IMR-90 (cell line): Measurements from ENCODE around the gene RBM23. TPM values are rescaled to one million over a fixed set of nuclear protein-coding genes. Genes with fewer than 3 reads are reported as not detected.
"Not testable (repeated sequence)": the region's sequence is repeated elsewhere in the genome, so short reads cannot be mapped to it uniquely, and the experiment has no call there.

Source experiments
- ATAC-seq: fragments of 200-7000 bp; cut with Tn5 transposase; 2 replicates; pipeline ENCODE4 v1.9.1; 2020; ENCODE audit warnings: low read depth, mild to moderate bottlenecking, moderate library complexity
- BruUV-seq: library from RNA; stranded (reverse); fragments of 400-500 nt; replicated peaks from 2 replicates; lab custom pipeline; 2021; lab: Mats Ljungman, UMichigan
- CTCF ChIA-PET: fragments of 300-600 bp; formaldehyde crosslinking; extraction: SDS; loops from one replicate; lab custom pipeline; 2021; ENCODE audit warnings: antibody characterized with exemption; lab: Yijun Ruan, JAX
- POLR2A ChIA-PET: fragments of 300-600 bp; sonication (Branson Sonifier 250); formaldehyde crosslinking; loops from one replicate; lab custom pipeline; 2022; ENCODE audit warnings: antibody characterized with exemption; ENCODE audit not compliant: unreplicated experiment; lab: Charles Lee
- DNase-seq: peaks from one replicate; pipeline ENCODE4 v3.0.0; 2013
- H2AFZ ChIP-seq: replicated peaks from 2 replicates; pipeline ENCODE3; 2013; ENCODE audit warnings: low read length, mild to moderate bottlenecking; ENCODE audit not compliant: poor library complexity
- H2AK5ac ChIP-seq: 2 replicates; pipeline ENCODE4 v1.6.1; 2013; ENCODE audit warnings: low read depth, low read length, inconsistent platforms
- H2AK9ac ChIP-seq: replicated peaks from 2 replicates; pipeline ENCODE3; 2013; ENCODE audit warnings: mild to moderate bottlenecking, low read depth, low read length, moderate library complexity; ENCODE audit not compliant: poor library complexity
- H2BK120ac ChIP-seq: 2 replicates; pipeline ENCODE4 v1.6.1; 2013; ENCODE audit warnings: low read depth, low read length, inconsistent platforms
- H2BK15ac ChIP-seq: 3 replicates; pipeline ENCODE4 v1.6.1; 2013; ENCODE audit warnings: low read depth, low read length, inconsistent platforms
- H2BK20ac ChIP-seq: 2 replicates; pipeline ENCODE4 v1.6.1; 2013; ENCODE audit warnings: low read depth, mild to moderate bottlenecking, inconsistent platforms, low read length, moderate library complexity
- H2BK5ac ChIP-seq: 2 replicates; pipeline ENCODE4 v1.6.1; 2013; ENCODE audit warnings: mild to moderate bottlenecking, low read depth, low read length, inconsistent platforms; ENCODE audit not compliant: poor library complexity, severe bottlenecking
- H3K14ac ChIP-seq: replicated peaks from 2 replicates; pipeline ENCODE4 v1.6.1; 2013; ENCODE audit warnings: low read depth, low read length, inconsistent platforms
- H3K18ac ChIP-seq: 2 replicates; pipeline ENCODE4 v1.6.1; 2013; ENCODE audit warnings: low read depth, low read length, control low read depth
- H3K23ac ChIP-seq: 2 replicates; pipeline ENCODE4 v1.6.1; 2013; ENCODE audit warnings: low read depth, low read length, inconsistent platforms
- H3K27ac ChIP-seq: 2 replicates; pipeline ENCODE4 v1.5.1; 2013; ENCODE audit warnings: mild to moderate bottlenecking, control low read depth, low read length; ENCODE audit not compliant: insufficient read depth
- H3K27me3 ChIP-seq: 2 replicates; pipeline ENCODE4 v1.6.1; 2013; ENCODE audit warnings: low read length; ENCODE audit not compliant: control insufficient read depth, insufficient read depth
- H3K36me3 ChIP-seq: 2 replicates; pipeline ENCODE4 v1.6.1; 2013; ENCODE audit warnings: low read length, mixed read lengths; ENCODE audit not compliant: control insufficient read depth, insufficient read depth
- H3K4ac ChIP-seq: 2 replicates; pipeline ENCODE4 v1.6.1; 2013; ENCODE audit warnings: low read depth, low read length, inconsistent platforms
- H3K4me1 ChIP-seq: 2 replicates; pipeline ENCODE4 v1.6.1; 2013; ENCODE audit warnings: low read length, mixed read lengths; ENCODE audit not compliant: control insufficient read depth, insufficient read depth
- H3K4me2 ChIP-seq: 2 replicates; pipeline ENCODE4 v1.6.1; 2013; ENCODE audit warnings: low read depth, mild to moderate bottlenecking, control low read depth, low read length, moderate library complexity
- H3K4me3 ChIP-seq: 2 replicates; pipeline ENCODE4 v1.5.1; 2013; ENCODE audit warnings: low read depth, mild to moderate bottlenecking, control low read depth, low read length, moderate library complexity; ENCODE audit not compliant: insufficient read depth
- H3K56ac ChIP-seq: 2 replicates; pipeline ENCODE4 v1.6.1; 2013; ENCODE audit warnings: low read length, inconsistent platforms; ENCODE audit not compliant: insufficient read depth; ENCODE audit errors: extremely low read depth
- H3K79me1 ChIP-seq, 2 experiments: 2 replicates each; pipeline ENCODE4 v1.6.1; 2013; ENCODE audit warnings: low read length in 2 of 2, inconsistent platforms in 1 of 2, low read depth in 1 of 2
- H3K9ac ChIP-seq: 2 replicates; pipeline ENCODE4 v1.6.1; 2013; ENCODE audit warnings: low read depth, low read length, control low read depth
- H3K9me1 ChIP-seq: 2 replicates; pipeline ENCODE4 v1.6.1; 2013; ENCODE audit warnings: low read length, inconsistent platforms; ENCODE audit not compliant: insufficient read depth
- H3K9me3 ChIP-seq: 2 replicates; pipeline ENCODE4 v1.6.1; 2013; ENCODE audit warnings: low read length; ENCODE audit not compliant: control insufficient read depth, insufficient read depth
- H4K20me1 ChIP-seq: 2 replicates; pipeline ENCODE4 v1.6.1; 2013; ENCODE audit warnings: low read length, inconsistent platforms; ENCODE audit not compliant: insufficient read depth
- H4K5ac ChIP-seq: 2 replicates; pipeline ENCODE4 v1.6.1; 2013; ENCODE audit warnings: mild to moderate bottlenecking, low read depth, low read length, control low read depth
- H4K8ac ChIP-seq, 2 experiments: 2 replicates each; pipeline ENCODE4 v1.6.1; 2013; ENCODE audit warnings: low read depth in 2 of 2, low read length in 2 of 2, control low read depth in 1 of 2, inconsistent platforms in 1 of 2
- H4K91ac ChIP-seq: 2 replicates; pipeline ENCODE4 v1.6.1; 2013; ENCODE audit warnings: low read depth, low read length, inconsistent platforms; ENCODE audit not compliant: insufficient read depth
- MAFK ChIP-seq: IDR thresholded peaks from 2 replicates; pipeline ENCODE4 v1.6.1; 2012; ENCODE audit warnings: low read depth, low read length, improper control_type of control experiment
- MAZ ChIP-seq: IDR thresholded peaks from 2 replicates; pipeline ENCODE4 v1.6.1; 2012; ENCODE audit warnings: low read depth, mild to moderate bottlenecking, low read length, improper control_type of control experiment, moderate library complexity, borderline replicate concordance
- RAD21 ChIP-seq: IDR thresholded peaks from 2 replicates; pipeline ENCODE4 v1.6.1; 2012; ENCODE audit warnings: low read length, improper control_type of control experiment
- RFX5 ChIP-seq: IDR thresholded peaks from 2 replicates; pipeline ENCODE4 v1.8.0; 2012; ENCODE audit warnings: low read depth, mild to moderate bottlenecking, low read length, moderate library complexity
- SMC3 ChIP-seq: fragments of 150-350 bp; IDR thresholded peaks from 2 replicates; pipeline ENCODE4 v1.6.1; 2016; ENCODE audit warnings: low read depth, mild to moderate bottlenecking, antibody characterized with exemption, low read length, moderate library complexity
- WGBS, 2 experiments: methylation state at CpG; one replicate each; pipeline versions ENCODE4 v1.1.5 to v1.1.7; 2013; ENCODE audit warnings: missing lambda C conversion rate in 2 of 2; ENCODE audit not compliant: insufficient read length in 1 of 2; ENCODE audit errors: extremely low coverage in 2 of 2; 5-methylcytosine and 5-hydroxymethylcytosine counted together
- dilution Hi-C: fragments of 300-500 bp; cut with HindIII; formaldehyde crosslinking; loops from one replicate; pipeline ENCODE4 v1.14.3; 2018; ENCODE audit warnings: low sequenced_read_pairs; ENCODE audit not compliant: unreplicated experiment
- in situ Hi-C: fragments of 300-500 bp; cut with MboI; formaldehyde crosslinking; loops from 3 replicates; pipeline ENCODE4 v1.14.3; 2019; ENCODE audit warnings: low sequenced_read_pairs, inconsistent platforms, mixed read lengths
- intact Hi-C: fragments of 100-400 bp; cut with micrococcal nuclease; formaldehyde crosslinking; loops from 2 replicates; pipeline ENCODE4 v1.10.0; 2022
- polyA plus RNA-seq, 3 experiments: library from polyadenylated mRNA; depleted of rRNA; stranded (reverse); fragments of >200 nt; gene quantifications; 2 replicates each; pipeline ENCODE4 v1.2.3, GENCODE V29; 2012; ENCODE audit warnings: low replicate concordance in 1 of 3
- total RNA-seq: library from RNA; depleted of rRNA; stranded (reverse); fragments of >200 nt; gene quantifications from 2 replicates; pipeline ENCODE4 v1.2.3, GENCODE V29; 2012

Gene RBM23
- total and polyA plus RNA-seq, 2 of the 4 experiments (the other 2 are of a cell fraction) = 44.7 to 375 TPM

DNA sequence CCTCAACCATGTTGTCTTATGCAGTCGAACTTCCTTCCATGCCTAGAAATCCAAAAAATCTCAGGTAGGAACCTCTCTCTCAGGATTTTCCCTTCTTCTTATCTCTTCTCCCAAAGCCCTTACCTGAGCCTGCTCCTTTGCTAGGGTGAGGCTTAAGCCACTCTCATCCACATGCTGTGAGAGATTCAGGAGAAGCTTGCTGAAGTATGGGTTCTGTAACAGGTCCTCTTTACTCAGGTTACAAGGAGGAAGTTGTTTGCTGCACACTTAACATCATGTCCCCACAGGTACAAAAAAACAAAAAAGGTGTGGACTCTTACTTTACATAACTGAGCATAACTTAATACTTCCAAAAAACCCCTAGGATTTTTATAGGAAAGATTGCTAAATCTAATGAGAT, 33.5 kb upstream of the RBM23 start:
- in situ Hi-C loops = no loop called here
- H3K27me3 ChIP-seq = no peaks in the 10 kb centered on the region

DNA sequence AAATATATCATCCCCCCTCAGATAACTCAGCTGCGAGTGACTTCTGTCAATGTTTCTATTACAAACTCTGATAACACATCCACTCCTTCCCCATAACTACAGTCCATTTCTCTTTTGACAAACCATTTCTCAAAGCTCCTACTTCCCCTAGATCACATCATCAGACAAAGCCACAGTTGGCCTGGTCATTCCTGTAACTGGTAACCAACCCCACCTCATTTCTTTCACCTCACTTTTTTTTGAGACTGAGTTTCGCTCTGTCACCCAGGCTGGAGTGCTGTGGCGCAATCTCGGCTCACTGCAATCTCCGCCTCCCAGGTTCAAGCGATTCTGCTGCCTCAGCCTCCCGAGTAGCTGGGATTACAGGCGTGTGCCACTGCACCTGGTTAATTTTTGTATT, 32.8 kb upstream of the RBM23 start:
- H2BK15ac ChIP-seq, H3K4ac ChIP-seq, H2AK9ac ChIP-seq, H3K27ac ChIP-seq, H3K9ac ChIP-seq, BruUV-seq, H2AK5ac ChIP-seq, H3K56ac ChIP-seq, H3K14ac ChIP-seq, H4K91ac ChIP-seq, H3K23ac ChIP-seq, H2BK120ac ChIP-seq, H3K4me2 ChIP-seq, H4K20me1 ChIP-seq, dilution Hi-C loops, H3K4me3 ChIP-seq, H3K4me1 ChIP-seq, H3K9me3 ChIP-seq, H4K5ac ChIP-seq, H4K8ac ChIP-seq, intact Hi-C loops, H2BK5ac ChIP-seq, H3K27me3 ChIP-seq, POLR2A ChIA-PET, H3K9me1 ChIP-seq, CTCF ChIA-PET, ATAC-seq, H3K18ac ChIP-seq, H2BK20ac ChIP-seq, in situ Hi-C loops, H2AFZ ChIP-seq, DNase-seq: not testable (repeated sequence)
- peaks cover 12% of the 10 kb centered on the region for H3K36me3 ChIP-seq
- 99% methylated on average over 5 of the region's 8 CpGs; no CpG with 5 or more reads in 1 of the 2 experiments for WGBS, 2 experiments
- H3K79me1 ChIP-seq = peaks cover 6 to 12% of the 10 kb centered on the region in 2 experiments

More for the DNA sequence above, 33.5 kb upstream of the RBM23 start:
- no peak overlapping the region for H4K91ac ChIP-seq
- dilution Hi-C loops (no loop called here), intact Hi-C loops (no loop called here)
- H3K36me3 ChIP-seq = peaks cover 7% of the 10 kb centered on the region
- H3K9me3 ChIP-seq = no peaks in the 10 kb centered on the region
- H3K27ac ChIP-seq = no peak overlapping the region
- peaks cover 5% of the 10 kb centered on the region for H3K4me1 ChIP-seq
- H3K9ac ChIP-seq = no peak overlapping the region
- H3K23ac ChIP-seq = no peak overlapping the region
- H2BK15ac ChIP-seq = no peak overlapping the region
- no peak overlapping the region for H3K18ac ChIP-seq
- H2AK9ac ChIP-seq = no peak overlapping the region
- H2BK5ac ChIP-seq = no peak overlapping the region
- H3K14ac ChIP-seq = no peak overlapping the region
- ChIA-PET CTCF (interaction anchor here (0.6 to 1.0 kb wide), 2 partner anchors 14 to 117 kb away, joined by 3 read pairs; no protein-coding TSS in a partner anchor), POLR2A (no interaction called here)
- peaks cover 9% of the 10 kb centered on the region for H3K9me1 ChIP-seq
- no peak overlapping the region for H4K5ac ChIP-seq
- no peak overlapping the region for H2AK5ac ChIP-seq
- H3K56ac ChIP-seq = no peak overlapping the region
- no peak overlapping the region for H2BK20ac ChIP-seq
- H3K4ac ChIP-seq = no peak overlapping the region
- peaks cover 6 to 12% of the 10 kb centered on the region in 2 experiments for H3K79me1 ChIP-seq
- no peak overlapping the region for H2BK120ac ChIP-seq
- no peak for DNase-seq
- no TSS peak for BruUV-seq
- H3K4me3 ChIP-seq = no peak overlapping the region
- no peak for TF ChIP-seq RAD21
- no peak for TF ChIP-seq MAZ
- no peak for TF ChIP-seq RFX5
- TF ChIP-seq SMC3 = no peak
- no peak for TF ChIP-seq MAFK
- ATAC-seq = no peak
- H3K4me2 ChIP-seq = no peak overlapping the region
- WGBS, 2 experiments = no CpG with 5 or more reads among the region's 1 CpG
- no peak overlapping the region for H4K8ac ChIP-seq
- no peak overlapping the region for H2AFZ ChIP-seq
- no peaks in the 10 kb centered on the region for H4K20me1 ChIP-seq
